Liver (tissue), 9 donors: ENCODE data around the gene CFAP97D2. TPM values are rescaled to one million over a fixed set of nuclear protein-coding genes. Genes with fewer than 3 reads are reported as not detected.

Experiments used
- DNase-seq: peaks from one replicate; pipeline ENCODE4 v3.0.0-alpha.2; 2017; ENCODE audit warnings: low spot score
- H3K27ac ChIP-seq, 2 donors: one replicate each; pipeline ENCODE4 v1.7.0; 2013; ENCODE audit warnings: inconsistent platforms in 2 of 2, low read length in 2 of 2, control low read depth in 1 of 2, low read depth in 1 of 2, mild to moderate bottlenecking in 1 of 2
- H3K27me3 ChIP-seq, 4 donors: one replicate each; pipeline versions ENCODE4 v1.6.1 to v1.7.0; 2013; ENCODE audit warnings: low read length in 3 of 4, inconsistent platforms in 1 of 4, mild to moderate bottlenecking in 1 of 4, moderate library complexity in 1 of 4; ENCODE audit not compliant: control insufficient read depth in 4 of 4, insufficient read depth in 4 of 4
- H3K36me3 ChIP-seq, 4 donors: one replicate each; pipeline versions ENCODE4 v1.6.1 to v1.7.0; 2013; ENCODE audit warnings: low read length in 3 of 4, mild to moderate bottlenecking in 3 of 4, low read depth in 1 of 4, moderate library complexity in 1 of 4; ENCODE audit not compliant: control insufficient read depth in 4 of 4, insufficient read depth in 3 of 4
- H3K4me1 ChIP-seq, 4 donors: one replicate each; pipeline versions ENCODE4 v1.6.1 to v1.7.0; 2013; ENCODE audit warnings: low read length in 3 of 4, mild to moderate bottlenecking in 3 of 4, moderate library complexity in 1 of 4; ENCODE audit not compliant: control insufficient read depth in 4 of 4, insufficient read depth in 4 of 4
- H3K4me3 ChIP-seq, 3 donors: one replicate each; pipeline versions ENCODE4 v1.6.1 to v1.7.0; 2013; ENCODE audit warnings: low read length in 3 of 3, control low read depth in 1 of 3, low read depth in 1 of 3, mild to moderate bottlenecking in 1 of 3
- H3K9ac ChIP-seq, 2 donors: one replicate each; pipeline ENCODE4 v1.7.0; 2013; ENCODE audit warnings: low read length in 2 of 2, mild to moderate bottlenecking in 2 of 2, moderate library complexity in 2 of 2, control low read depth in 1 of 2, low read depth in 1 of 2
- H3K9me3 ChIP-seq, 4 donors: one replicate each; pipeline versions ENCODE4 v1.6.1 to v1.7.0; 2013; ENCODE audit warnings: low read length in 3 of 4; ENCODE audit not compliant: control insufficient read depth in 4 of 4
- ATF3 ChIP-seq: IDR thresholded peaks from 2 replicates; pipeline ENCODE4 v1.6.1; 2016; ENCODE audit warnings: antibody characterized with exemption
- EGR1 ChIP-seq, 2 donors: IDR thresholded peaks; 2 replicates each; pipeline ENCODE4 v1.6.1; 2016 to 2018; ENCODE audit warnings: antibody characterized with exemption in 2 of 2, low read depth in 2 of 2
- FOXA1 ChIP-seq: IDR thresholded peaks from 2 replicates; pipeline ENCODE4 v1.6.1; 2016; ENCODE audit warnings: antibody characterized with exemption
- FOXA2 ChIP-seq: IDR thresholded peaks from 2 replicates; pipeline ENCODE4 v1.6.1; 2016; ENCODE audit warnings: antibody characterized with exemption
- GABPA ChIP-seq, 2 donors: IDR thresholded peaks in 1 of 2; conservative IDR thresholded peaks in 1 of 2; 2 replicates each; pipeline ENCODE4 v1.6.1; 2016; ENCODE audit warnings: antibody characterized with exemption in 2 of 2, mild to moderate bottlenecking in 1 of 2, moderate library complexity in 1 of 2
- HNF4G ChIP-seq: IDR thresholded peaks from 2 replicates; pipeline ENCODE4 v1.6.1; 2016; ENCODE audit warnings: antibody characterized with exemption
- JUND ChIP-seq, 2 donors: IDR thresholded peaks; 2 replicates each; pipeline ENCODE4 v1.6.1; 2016; ENCODE audit warnings: antibody characterized with exemption in 2 of 2
- MAX ChIP-seq: IDR thresholded peaks from 2 replicates; pipeline ENCODE4 v1.6.1; 2016; ENCODE audit warnings: antibody characterized with exemption
- NR2F2 ChIP-seq: IDR thresholded peaks from 2 replicates; pipeline ENCODE4 v1.6.1; 2016; ENCODE audit warnings: antibody characterized with exemption
- RAD21 ChIP-seq, 2 donors: IDR thresholded peaks; 2 replicates each; pipeline ENCODE4 v1.6.1; 2016; ENCODE audit warnings: antibody characterized with exemption in 2 of 2, mild to moderate bottlenecking in 2 of 2
- RXRA ChIP-seq, 2 donors: IDR thresholded peaks; 2 replicates each; pipeline ENCODE4 v1.6.1; 2017 to 2018; ENCODE audit warnings: antibody characterized with exemption in 2 of 2, mild to moderate bottlenecking in 1 of 2
- TAF1 ChIP-seq: conservative IDR thresholded peaks from 2 replicates; pipeline ENCODE4 v1.6.1; 2016; ENCODE audit warnings: antibody characterized with exemption, mild to moderate bottlenecking
- YY1 ChIP-seq: IDR thresholded peaks from 2 replicates; pipeline ENCODE4 v1.6.1; 2016; ENCODE audit warnings: antibody characterized with exemption, mild to moderate bottlenecking
- ZBTB33 ChIP-seq: IDR thresholded peaks from 2 replicates; pipeline ENCODE4 v1.6.1; 2016; ENCODE audit warnings: antibody characterized with exemption
- WGBS: extraction: QIAGEN DNeasy Blood & Tissue Kit; methylation state at CpG from one replicate; pipeline ENCODE4 v1.1.7; 2013; 5-methylcytosine and 5-hydroxymethylcytosine counted together
- polyA plus RNA-seq, 2 donors: library from polyadenylated mRNA; stranded (reverse) in 1 of 2; unstranded in 1 of 2; fragments of 200-250 nt in 1 of 2; fragments of >200 nt in 1 of 2; fragmentation: Nextera tagmentation in 1 of 2; extraction: Ambion mirVana in 1 of 2; gene quantifications; one replicate each; pipeline versions ENCODE4 v1.2.1 to v1.2.3, GENCODE V29; 2013 to 2015
- total RNA-seq, 2 donors: library from RNA; depleted of rRNA; stranded (reverse); fragments of >200 nt; gene quantifications; one replicate each; pipeline ENCODE4 v1.2.3, GENCODE V29; 2014
- TF ChIP-seq, protein P1 (sequence below): IDR thresholded peaks from 2 replicates; pipeline ENCODE4 v1.6.1; 2016; ENCODE audit warnings: antibody characterized with exemption, mild to moderate bottlenecking
- donor health status: healthy.
- donor health status: healthy.
- donor health status: healthy.
- donor health status: healthy.
- donor health status: healthy.

The CFAP97D2 gene
- total and polyA plus RNA-seq, 4 donors = not detected

DNA sequence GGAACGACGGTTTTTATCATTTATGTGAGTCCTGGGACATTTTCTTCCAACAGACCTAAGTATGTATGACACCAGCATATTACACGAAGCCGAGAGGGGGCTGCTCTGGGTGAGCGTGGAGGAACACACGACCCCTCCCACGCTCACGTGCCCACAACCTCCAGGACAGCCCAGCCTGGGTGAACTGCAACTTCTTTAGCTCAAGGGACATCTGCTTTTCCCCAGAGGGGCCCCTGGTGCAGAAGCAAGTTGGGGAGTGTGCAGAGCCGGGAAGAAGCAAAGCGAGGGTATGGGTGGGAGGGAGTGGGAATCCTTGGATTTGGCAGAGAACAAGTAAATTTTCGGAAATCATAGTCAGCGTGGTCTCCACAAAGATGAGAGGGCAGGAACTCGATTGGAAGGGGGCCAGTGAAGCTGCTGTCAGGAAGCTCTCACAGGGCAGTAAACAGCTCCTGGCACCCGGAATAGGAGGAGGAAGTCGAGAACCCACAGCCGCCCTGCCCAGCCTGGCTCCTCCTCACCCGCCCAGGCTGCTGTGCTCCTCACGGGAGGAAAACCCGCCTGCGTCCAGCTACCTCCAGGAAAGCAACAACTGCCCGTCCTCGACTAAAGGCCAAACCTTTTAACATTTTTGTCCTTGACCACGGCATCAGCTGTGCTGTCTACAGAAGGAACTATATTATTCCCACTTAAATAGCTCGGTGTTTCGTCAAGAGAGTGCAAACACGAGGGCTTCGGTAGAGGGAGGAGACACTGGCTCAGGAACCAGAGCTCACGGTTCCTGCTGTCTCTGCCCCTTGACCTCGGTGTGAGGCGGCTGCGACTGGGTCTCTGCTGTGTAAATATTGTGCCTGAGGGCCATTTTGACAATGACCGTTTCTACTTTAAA, 17.2 kb upstream of the CFAP97D2 start:
- no peak overlapping the region for H3K27ac ChIP-seq
- WGBS = 35% methylated on average over 32 of the region's 32 CpGs
- H3K9ac ChIP-seq = no peak overlapping the region
- H3K4me1 ChIP-seq = peaks cover 0 to 4% (median 0%) of the 10 kb centered on the region in 4 donors
- no peak overlapping the region for H3K4me3 ChIP-seq
- H3K27me3 ChIP-seq = no peaks in the 10 kb centered on the region
- H3K36me3 ChIP-seq = no peaks in the 10 kb centered on the region
- TF ChIP-seq RAD21 (IDR thresholded peaks at IDR 0.05) (no peak), NR2F2 (peak; percentile 28)
- DNase-seq = no peak
- no peaks in the 10 kb centered on the region for H3K9me3 ChIP-seq

GRCh38 chr13:114162533-114162922, 16.5 kb upstream of the CFAP97D2 start:
- Histone ChIP-seq H3K36me3 (no peaks in the 10 kb centered on the region), H3K9ac (no peak overlapping the region), H3K4me3 (no peak overlapping the region), H3K4me1 (peaks cover 0 to 4% (median 0%) of the 10 kb centered on the region in 4 donors), H3K27me3 (no peaks in the 10 kb centered on the region), H3K27ac (no peak overlapping the region), H3K9me3 (no peaks in the 10 kb centered on the region)
- no peak for TF ChIP-seq RXRA (IDR thresholded peaks at IDR 0.05)
- no peak for TF ChIP-seq FOXA2
- no peak for TF ChIP-seq NR2F2
- TF ChIP-seq EGR1 (IDR thresholded peaks at IDR 0.05; ENCODE audit: low read depth in 2 of 2) = no peak
- no peak for TF ChIP-seq ZBTB33
- no peak for TF ChIP-seq MAX
- TF ChIP-seq HNF4G = no peak
- no peak for TF ChIP-seq YY1
- TF ChIP-seq GABPA (IDR thresholded peaks at IDR 0.05 in 1 of 2, conservative IDR thresholded peaks at IDR 0.05 in 1 of 2) = no peak
- TF ChIP-seq JUND (IDR thresholded peaks at IDR 0.05) = no peak
- TF ChIP-seq, protein P1, sequence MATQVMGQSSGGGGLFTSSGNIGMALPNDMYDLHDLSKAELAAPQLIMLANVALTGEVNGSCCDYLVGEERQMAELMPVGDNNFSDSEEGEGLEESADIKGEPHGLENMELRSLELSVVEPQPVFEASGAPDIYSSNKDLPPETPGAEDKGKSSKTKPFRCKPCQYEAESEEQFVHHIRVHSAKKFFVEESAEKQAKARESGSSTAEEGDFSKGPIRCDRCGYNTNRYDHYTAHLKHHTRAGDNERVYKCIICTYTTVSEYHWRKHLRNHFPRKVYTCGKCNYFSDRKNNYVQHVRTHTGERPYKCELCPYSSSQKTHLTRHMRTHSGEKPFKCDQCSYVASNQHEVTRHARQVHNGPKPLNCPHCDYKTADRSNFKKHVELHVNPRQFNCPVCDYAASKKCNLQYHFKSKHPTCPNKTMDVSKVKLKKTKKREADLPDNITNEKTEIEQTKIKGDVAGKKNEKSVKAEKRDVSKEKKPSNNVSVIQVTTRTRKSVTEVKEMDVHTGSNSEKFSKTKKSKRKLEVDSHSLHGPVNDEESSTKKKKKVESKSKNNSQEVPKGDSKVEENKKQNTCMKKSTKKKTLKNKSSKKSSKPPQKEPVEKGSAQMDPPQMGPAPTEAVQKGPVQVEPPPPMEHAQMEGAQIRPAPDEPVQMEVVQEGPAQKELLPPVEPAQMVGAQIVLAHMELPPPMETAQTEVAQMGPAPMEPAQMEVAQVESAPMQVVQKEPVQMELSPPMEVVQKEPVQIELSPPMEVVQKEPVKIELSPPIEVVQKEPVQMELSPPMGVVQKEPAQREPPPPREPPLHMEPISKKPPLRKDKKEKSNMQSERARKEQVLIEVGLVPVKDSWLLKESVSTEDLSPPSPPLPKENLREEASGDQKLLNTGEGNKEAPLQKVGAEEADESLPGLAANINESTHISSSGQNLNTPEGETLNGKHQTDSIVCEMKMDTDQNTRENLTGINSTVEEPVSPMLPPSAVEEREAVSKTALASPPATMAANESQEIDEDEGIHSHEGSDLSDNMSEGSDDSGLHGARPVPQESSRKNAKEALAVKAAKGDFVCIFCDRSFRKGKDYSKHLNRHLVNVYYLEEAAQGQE = no peak
- TF ChIP-seq FOXA1 = no peak
- TF ChIP-seq ATF3 = no peak
- no peak for TF ChIP-seq TAF1
- WGBS = 68% methylated on average over 16 of the region's 16 CpGs
- no peak for DNase-seq
